Activated CD8-positive, alpha-beta memory T cell treated with anti-CD3 and anti-CD28 coated beads for 48 hours (primary cell): ENCODE data around the gene AP3S2.
"Not testable (repeated sequence)": the region's sequence is repeated elsewhere in the genome, so short reads cannot be mapped to it uniquely, and the experiment has no call there.

ENCODE experiments used
- DNase-seq, 3 experiments: peaks; one replicate each; pipeline ENCODE4 v3.0.0-alpha.2; 2020; ENCODE audit warnings: low read depth in 2 of 3, low spot score in 2 of 3

AP3S2 gene

DNA sequence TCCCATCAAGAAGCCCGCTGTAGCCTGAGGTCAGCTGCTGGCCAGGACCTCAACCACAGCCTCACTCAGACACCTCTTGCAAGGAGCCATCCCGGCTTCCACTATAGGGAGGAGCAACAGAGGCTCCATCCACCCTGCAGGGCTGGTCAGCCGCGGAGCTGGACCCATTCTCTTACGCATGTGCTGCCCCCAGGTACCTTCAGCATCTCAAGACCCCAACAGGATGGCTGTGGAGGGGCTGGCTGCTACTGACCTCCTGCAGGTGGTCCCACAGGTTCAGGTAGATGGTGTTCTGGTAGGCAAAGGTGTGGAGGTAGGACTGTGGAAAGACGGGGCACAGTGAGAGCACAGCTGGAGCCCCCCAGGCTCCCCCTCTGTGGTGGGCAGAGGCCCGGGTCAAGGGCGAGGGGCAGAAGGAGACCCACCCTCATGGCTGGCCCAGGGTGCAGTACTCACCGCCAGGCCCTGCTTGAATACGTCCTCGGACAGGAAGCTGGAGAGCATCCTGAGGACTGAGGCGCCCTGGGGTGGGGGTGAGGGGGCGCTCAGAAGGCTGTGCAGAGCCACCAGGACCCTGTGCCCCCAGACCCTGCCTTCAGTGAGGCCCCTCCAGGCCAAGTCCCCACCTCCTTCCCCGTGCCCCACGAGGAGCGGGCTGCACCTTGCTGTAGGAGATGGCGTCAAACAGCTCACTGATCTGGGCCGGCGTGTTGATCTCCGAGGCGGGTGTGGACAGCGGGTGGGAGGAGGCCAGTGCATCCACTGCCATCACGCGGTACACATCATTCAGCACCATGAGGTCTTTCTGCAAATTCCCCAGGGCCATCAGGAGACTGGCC lies 90.6 kb downstream of the AP3S2 start:
- no peak for DNase-seq

DNA sequence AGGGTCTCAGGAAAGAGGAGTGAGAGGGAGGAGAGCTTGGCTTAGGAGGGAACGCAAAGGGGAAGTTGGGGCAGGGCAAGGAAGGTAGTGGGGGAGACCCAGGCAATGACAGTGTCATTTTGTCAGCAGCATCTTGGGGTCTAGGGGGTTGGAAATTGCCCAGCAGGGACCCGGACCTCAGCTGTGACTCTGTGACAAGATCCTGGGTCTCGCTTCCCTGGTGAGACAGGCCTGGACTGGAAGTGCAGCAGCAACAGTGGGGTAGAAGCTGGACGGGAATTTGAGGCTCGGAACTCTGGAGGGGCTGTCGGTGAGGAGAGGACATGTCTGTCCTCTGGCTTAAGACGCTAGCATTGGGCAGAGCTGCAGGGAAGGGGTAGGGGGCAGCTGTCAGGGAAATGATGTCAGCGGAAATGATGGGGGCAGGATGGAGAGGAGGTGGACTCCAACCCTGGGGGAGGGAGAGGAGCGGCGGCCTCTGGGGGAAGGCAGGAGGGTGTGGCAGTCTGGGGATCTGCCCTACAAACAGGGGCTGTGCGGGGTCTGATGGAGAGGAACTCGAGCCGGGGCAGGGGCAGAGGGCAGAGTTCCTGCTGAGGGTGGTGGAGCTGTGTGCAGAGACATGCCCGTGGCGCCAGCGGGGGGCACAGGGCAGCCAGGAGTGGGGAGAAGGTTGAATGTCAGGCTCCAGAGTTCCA lies 91.4 kb downstream of the AP3S2 start:
- DNase-seq: no peak

DNA sequence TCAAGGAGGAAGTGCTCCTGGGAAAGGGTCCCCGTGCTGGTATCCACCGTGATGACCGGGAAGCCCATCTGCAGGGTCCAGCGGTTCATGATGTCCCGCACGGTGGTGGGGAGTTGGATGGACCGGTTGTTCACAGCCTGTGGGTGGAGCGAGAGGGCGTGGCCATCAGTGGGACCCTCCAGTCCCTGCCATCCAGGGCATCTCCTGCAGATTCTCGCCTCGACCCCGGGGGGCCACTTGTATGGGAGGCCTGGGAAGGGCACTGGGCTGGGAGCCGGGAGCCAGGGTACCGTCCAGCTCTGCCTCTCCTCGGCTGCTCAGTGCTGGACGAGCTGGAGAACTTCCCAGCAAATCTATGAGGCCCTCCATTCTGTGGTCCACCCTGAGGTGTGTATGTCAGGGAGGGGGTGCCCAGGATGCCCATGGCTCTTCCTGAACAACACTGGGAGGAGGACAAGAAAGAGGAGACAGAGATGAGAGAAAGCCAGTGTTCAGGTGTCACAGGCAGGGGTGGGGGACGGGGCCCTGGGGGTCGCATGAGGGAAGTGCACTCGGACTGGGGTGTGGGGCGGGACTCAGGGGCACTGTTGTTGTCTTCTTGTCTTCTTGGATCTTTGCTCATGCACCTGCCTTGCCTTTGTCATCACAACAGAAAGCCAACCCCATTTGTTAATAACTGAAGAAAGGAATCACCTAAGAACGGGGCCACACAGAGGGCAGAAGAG lies 92.2 kb downstream of the AP3S2 start:
- no peak for DNase-seq

DNA sequence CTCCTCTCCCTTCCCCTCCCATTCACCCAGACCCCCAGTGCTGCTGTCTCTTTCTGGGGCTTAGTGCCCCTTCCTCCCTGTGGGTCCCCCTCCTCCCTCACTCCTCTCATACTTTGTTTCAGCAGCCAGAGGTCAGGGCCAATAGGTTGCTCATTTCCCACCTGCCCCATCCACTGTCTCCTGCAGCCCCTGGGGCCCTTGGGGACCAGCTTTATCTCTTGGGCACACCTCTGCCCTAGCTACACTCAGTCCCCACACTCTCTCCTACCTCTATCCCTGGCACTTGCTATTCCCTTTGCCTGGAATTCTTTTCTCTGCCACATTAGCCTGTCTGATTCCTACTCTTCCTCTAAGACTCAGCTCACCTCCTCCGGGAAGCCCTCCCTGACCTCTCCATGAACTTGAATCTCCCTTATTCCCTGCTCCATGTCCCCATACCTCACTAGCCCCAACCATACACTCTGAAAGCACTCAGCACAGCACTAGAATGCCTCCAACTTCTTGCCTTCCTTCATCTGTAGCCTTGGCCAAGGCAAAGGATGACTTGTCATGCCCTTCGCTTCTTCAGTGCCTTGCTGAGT lies 93.8 kb downstream of the AP3S2 start:
- DNase-seq: no peak

DNA sequence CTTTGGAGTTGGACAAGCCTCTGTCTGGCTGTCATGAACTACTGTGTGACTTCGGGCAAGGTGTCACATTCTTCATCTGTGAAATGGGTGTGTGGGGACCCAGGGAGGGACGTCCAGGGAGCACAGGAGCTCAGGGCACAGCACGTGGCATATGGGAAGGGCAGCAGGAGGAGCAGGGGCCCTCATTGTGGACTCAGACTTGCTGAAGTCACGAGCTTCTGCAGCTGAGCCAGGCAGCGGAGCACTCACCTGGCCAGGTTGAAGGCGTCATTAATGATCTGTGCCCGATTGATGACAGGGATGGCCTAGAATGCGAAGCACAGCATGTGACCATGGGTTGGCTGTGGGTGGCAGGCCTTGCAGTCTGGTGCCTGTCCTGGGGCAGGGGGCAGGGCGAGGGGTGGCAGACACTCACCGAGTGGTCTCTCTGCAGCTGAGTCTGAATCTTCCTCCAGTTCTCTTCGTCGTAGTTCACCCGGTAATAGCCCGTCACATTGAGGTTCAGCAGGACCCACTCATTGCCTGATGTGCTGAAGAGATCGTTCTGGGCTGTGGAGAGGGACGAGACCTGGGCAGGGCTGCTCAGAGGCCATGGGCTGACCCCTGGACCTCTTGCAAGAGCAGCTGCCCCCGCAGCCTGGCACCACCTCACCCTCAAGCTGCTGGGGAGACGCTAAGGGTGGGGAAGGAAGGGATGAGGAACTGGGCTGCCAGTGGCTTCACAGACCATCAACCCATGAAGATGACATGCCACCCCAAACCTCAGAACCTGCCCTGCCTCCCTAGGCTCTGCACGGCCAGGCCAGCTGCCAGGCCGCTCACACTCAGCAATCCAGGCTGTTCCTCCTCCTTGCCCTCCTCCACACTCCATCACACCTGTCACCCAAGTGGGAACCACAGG lies 94.5 kb downstream of the AP3S2 start:
- no peak for DNase-seq

DNA sequence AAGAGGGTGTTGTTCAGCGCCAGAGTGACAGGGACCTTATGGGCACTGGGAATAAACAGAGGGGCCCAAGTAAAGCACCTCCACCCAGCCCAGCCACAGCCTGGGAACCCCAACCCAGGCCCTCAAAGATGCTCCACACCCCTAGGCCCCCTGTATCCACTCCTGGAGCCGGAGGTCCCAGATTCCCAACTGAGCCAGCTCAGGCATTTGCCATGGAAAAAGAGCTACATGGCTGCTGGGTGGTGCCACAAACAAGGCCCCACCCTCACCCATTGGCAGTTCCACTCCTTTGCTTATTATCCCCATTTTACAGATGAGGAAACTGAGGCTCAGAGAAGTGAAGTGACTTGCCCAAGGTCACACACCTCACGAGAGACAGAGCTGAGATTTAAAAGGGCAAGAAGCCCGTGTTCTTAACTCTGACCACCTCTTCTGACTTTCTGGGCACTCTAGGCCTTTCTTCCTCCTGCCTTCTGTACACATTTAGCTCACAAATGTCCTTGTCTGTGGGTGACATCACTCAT lies 96.1 kb downstream of the AP3S2 start:
- DNase-seq: no peak

DNA sequence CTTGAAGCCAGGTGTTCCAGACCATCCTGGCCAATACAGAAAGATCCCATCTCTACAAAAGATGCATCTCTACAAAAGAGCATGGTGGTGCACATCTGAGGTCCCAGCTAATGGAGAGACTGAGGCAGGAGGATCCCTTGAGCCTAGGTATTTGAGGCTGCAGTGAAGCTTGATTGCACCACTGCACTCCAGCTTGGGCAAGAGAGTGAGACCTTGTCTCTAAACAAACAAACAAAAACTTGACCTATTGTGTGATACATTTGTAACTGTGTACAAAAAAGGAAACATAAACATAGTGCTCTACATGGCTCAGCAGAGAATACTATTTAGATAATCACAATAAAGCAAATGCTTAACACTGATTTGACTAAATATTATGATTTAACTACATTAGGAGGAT lies 97.8 kb downstream of the AP3S2 start:
- no peak for DNase-seq

DNA sequence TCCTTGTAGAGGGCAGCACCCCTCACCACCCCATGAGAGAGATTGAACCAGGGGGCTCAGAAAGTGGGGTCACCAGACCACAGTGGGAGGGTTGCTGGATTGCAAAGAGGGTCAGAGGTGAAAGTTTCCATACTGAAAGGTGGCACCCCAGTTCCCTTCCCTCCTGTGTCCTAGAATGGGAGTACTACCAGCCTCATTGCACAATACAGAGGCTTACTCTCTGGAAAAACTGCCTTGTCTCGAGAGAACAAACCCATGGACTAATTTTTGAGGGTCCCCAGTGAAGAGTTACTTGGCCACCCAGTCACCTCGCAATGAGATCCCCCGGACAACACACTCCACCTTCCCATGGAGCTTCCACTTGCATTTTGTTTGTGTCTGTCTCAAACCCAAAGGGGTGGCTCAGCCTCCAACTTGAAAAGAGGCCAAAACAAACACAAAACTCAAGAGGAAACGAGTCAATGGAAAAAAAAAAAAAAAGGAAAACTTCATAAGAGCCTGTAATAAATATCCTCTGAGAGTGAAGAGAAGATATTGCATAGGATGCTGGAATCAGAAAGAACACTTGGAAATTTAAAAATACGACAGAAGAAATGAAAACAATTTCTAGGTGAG lies 99.1 kb downstream of the AP3S2 start:
- no peak for DNase-seq

DNA sequence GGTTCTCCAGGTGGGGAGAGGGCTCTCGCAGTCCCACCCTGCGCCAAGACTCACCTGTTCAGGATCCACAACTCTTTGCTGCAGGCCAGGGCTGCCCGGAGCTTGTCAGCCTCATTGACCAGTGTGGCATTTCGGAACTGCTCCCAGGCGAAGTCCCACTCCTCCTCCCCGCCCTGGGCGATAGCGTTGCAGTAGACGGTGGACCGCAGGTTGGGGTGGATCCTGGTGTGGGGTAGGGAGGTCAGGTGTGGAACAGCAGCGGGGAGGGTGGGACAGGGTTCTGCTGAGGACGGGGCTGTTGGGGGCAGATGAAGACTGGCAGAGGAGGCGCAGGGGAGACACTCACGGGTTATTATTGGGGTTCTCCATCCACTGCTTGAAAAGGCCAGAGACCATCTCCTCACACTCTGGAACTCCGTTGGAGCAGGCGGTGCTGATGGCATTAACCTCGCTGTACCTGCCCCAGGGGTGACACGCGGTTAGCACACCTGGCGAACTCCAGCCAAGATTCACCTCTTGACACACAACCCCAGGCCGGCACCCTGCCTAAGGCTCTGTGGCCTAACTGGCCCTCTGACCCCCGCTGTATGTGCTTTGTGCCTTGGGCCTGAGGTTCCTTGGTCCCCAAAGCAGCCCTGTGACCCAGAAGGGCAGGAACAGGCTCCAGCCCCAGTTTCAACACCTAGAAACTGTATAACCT lies 101.5 kb downstream of the AP3S2 start:
- DNase-seq: no peak

DNA sequence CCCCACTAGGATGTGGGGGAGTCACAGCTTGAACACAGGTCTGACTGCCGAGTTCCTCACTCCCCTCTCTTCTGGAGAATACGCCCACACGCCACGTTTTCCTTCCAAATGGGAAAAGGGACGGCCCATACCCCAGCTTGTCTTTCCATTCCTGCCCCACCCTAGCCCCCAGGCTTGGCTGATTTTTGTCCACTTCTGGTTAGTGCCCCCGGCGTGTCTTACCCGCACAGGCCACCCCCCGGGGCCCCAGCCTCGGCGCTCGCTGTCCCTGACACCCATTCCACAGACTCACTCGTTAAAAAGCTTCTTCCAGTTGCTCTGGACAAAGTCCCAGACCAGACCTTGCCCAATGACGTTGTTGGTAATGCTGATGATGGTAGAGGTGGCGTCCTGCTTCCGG lies 103.1 kb downstream of the AP3S2 start:
- DNase-seq: no peak

DNA sequence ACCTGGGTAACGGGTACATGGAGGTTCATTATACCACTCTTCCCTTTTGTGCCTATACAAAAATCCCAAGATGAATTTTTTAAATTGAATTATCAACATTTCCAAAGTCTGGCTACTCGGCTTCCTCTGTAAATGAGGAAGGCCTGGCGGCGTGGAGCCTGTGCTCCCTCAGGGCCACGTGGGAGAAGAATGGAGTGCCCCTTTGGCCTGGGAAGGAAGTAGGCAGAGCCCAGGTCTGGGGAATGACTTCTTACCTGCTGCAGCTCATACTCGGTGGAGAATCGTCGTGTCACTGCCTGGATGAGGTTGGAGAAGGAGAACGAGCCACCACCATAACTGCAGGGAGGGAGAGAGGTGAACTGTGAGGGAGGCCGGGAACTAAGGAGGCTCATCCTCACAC lies 103.6 kb downstream of the AP3S2 start:
- no peak for DNase-seq

DNA sequence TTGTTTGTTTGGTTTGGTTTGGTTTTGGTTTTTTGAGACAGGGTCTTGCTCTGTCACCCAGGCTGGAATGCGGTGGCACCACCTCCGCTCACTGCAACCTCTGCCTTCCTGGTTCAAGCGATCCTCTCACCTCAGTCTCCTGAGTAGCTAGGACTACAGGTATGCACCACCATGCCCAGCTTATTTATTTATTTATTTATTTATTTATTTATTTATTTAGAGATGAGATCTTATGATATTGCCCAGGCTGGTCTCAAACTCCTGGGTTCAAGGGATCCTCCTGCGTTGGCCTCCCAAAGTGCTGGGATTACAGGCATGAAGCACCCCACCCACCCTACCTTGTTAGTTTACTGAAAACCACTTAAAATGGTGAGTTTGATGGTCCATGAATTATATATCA lies 105.2 kb downstream of the AP3S2 start:
- DNase-seq: not testable (repeated sequence)

DNA sequence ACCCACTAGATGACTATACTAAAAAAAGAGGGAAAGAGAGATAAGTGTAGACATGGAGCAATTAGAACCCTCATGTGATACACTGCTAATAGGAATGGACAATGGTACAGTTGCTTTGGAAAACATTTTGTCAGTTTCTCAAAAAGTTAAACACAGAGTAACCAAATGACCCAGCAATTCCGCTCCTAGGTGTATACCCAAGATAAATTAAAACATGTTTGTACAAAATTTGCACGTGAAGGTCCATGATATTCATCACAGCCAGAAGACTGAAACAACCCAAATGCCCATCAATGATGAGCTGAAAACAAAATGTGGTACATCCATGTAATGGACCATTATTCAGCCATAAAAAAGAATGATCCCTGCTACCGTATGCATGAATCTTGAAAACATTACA lies 105.8 kb downstream of the AP3S2 start:
- DNase-seq: no peak

DNA sequence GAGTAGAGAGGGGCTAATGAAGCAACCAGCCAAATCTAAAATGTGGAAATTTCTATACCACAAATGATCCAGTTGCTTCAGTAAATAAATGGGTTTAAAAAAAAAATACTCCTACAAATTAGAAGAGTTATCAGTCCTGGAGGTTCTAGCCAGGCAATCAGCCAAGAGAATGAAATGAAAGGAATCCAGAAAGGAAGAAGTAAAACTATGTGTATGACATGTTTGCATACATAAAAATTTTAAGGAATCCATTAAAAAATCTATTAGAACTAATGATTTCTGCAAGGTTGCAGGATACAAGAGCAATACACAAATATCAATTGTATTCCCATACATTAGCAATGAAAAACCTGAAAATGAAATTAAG lies 108.0 kb downstream of the AP3S2 start:
- DNase-seq: no peak

DNA sequence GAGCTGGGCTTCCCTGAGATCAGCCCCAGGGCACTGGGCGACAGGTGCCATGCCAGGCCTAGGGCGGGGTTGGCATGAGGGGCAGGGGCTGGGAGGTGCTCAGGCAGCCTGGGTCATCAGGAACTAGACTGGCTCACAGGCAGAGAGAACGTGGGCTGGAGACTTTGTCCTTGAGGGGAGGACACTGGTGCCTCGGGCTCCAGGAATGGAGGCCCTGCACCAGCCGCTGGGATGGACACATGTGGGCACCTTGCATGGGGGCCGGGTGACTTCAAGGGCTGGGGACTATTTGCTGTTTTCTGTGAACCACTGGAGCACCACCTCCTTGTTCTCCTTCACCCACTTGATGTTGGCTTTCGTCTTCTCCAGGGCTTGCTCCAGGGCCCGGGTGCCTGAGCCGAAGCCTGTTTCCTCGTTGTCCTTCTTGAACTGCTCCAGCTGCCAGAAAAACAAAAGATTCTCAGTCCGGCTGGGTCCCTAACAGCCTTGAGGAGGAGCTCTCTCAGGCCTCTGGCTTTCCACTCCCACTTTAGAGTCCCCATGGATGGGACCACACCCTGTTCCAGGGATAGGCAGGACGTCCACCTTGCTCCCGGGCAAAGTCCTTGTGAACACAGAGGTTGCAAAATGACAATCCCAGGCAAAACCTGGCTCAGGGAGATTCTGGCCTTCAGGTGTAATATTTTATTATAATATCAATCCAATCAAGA lies 108.6 kb downstream of the AP3S2 start:
- DNase-seq: no peak

DNA sequence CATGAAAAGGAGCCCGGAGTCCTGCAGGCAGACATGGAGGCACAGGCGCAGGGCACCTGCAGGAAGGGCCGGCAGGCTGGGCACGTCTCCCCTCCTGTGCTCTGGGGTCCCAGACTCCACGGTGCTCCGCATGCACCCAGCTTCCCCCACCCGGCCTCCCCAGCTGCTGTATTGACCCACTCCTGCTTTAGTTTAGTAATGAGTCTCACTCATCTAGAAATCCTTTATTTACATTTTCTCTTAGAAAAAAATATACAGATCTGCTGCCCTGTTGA lies 109.2 kb downstream of the AP3S2 start:
- DNase-seq: no peak

DNA sequence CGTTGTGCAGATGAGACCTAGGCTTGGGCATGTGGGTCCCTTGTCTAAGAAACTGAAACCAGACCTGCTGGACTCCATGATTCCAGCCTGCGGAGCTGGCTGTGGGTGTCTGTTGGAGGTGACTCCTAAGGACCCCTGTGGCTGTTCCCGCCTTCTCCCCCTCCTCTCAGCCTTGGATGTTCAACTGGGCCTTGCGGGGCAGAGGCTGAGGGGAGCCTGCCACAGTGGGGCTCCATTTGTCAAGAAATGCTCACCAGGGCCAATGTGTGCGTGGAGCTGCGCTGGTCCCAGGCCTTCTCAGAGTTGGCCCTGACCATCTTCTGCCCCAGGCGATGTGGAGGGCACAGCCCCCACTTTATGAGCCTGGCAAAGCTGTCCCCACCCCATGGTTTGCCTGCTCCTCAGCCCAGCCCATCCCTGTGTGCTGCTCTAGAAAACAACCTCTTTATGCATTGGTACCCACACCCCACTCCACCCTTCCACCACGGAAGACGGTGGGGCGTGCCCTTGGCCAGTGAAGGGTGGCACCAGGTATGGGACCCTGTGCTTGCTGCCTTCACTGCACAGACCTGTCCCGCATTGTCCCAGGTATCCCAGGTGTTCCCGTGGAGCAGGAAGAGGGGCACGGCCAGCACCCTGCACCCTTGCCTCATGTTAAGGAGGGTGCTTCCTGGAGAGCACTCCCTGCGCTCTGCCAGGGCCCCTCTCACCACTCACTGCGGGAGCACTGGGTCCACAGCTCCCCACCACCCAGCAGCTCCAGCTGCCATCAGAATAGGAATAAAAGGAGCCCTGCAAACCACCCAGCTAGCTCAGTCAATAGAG lies 109.7 kb downstream of the AP3S2 start:
- DNase-seq: no peak
